ENCODE data around the gene ZDHHC23.

GRCh38 chr3:113963879-113964278, 16.1 kb downstream of the ZDHHC23 start:
- TF ChIP-seq, protein P1, sequence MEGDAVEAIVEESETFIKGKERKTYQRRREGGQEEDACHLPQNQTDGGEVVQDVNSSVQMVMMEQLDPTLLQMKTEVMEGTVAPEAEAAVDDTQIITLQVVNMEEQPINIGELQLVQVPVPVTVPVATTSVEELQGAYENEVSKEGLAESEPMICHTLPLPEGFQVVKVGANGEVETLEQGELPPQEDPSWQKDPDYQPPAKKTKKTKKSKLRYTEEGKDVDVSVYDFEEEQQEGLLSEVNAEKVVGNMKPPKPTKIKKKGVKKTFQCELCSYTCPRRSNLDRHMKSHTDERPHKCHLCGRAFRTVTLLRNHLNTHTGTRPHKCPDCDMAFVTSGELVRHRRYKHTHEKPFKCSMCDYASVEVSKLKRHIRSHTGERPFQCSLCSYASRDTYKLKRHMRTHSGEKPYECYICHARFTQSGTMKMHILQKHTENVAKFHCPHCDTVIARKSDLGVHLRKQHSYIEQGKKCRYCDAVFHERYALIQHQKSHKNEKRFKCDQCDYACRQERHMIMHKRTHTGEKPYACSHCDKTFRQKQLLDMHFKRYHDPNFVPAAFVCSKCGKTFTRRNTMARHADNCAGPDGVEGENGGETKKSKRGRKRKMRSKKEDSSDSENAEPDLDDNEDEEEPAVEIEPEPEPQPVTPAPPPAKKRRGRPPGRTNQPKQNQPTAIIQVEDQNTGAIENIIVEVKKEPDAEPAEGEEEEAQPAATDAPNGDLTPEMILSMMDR (conservative IDR thresholded peaks at IDR 0.05; ENCODE audit: low read length) = no peak
- no peak for TF ChIP-seq EZH2phosphoT487 (IDR thresholded peaks at IDR 0.05; ENCODE audit: borderline replicate concordance)
